ENCODE measurements around the gene CCK.

CCK gene

GRCh38 chr3:42265059-42265991 lies 660 bp downstream of the CCK start:
- no peak for DNase-seq

- no peak for DNase-seq
These were observed 1.5 kb downstream of the CCK start for GRCh38 chr3:42264399-42265058.

- no peak for DNase-seq
These were observed 2.3 kb downstream of the CCK start for GRCh38 chr3:42263354-42264346.

- DNase-seq = no peak
These were observed 3.5 kb downstream of the CCK start for GRCh38 chr3:42262525-42262924.

- DNase-seq = no peak
These were observed 9.0 kb downstream of the CCK start for GRCh38 chr3:42257007-42257406.

- no peak for DNase-seq
These were observed 9.7 kb downstream of the CCK start for GRCh38 chr3:42256135-42256819.

GRCh38 chr3:42254566-42254965 lies 11.4 kb downstream of the CCK start:
- no peak for DNase-seq

- no peak for DNase-seq
These were observed 15.2 kb downstream of the CCK start for GRCh38 chr3:42250761-42251160.

- DNase-seq = peak; percentile 28 to 72
These were observed 18.4 kb downstream of the CCK start for GRCh38 chr3:42247576-42248027.

- DNase-seq = no peak
These were observed 19.9 kb downstream of the CCK start for GRCh38 chr3:42246091-42246490.

- DNase-seq = no peak
These were observed 29.4 kb downstream of the CCK start for GRCh38 chr3:42236611-42237010.

- DNase-seq = no peak
These were observed 30.5 kb downstream of the CCK start for GRCh38 chr3:42235532-42235931.

- no peak for DNase-seq
These were observed 35.1 kb downstream of the CCK start for GRCh38 chr3:42230860-42231259.

- DNase-seq = peak; percentile 4 to 44
These were observed 35.9 kb downstream of the CCK start for GRCh38 chr3:42229942-42230688.

- no peak for DNase-seq
These were observed 36.6 kb downstream of the CCK start for GRCh38 chr3:42229266-42229941.

GRCh38 chr3:42228796-42229195 lies 37.2 kb downstream of the CCK start:
- DNase-seq = no peak

GRCh38 chr3:42226470-42227425 lies 39.2 kb downstream of the CCK start:
- no peak for DNase-seq

GRCh38 chr3:42225486-42226363 lies 40.3 kb downstream of the CCK start:
- DNase-seq = no peak
